Thoracic aorta (tissue), 2 donors: ENCODE measurements around the gene ZBTB38. TPM values are rescaled to one million over a fixed set of nuclear protein-coding genes. Genes with fewer than 3 reads are reported as not detected.

ENCODE experiments used
- total RNA-seq, 2 donors: library from RNA; depleted of rRNA; stranded (reverse); fragments of >200 nt; gene quantifications; one replicate each; pipeline versions ENCODE4 v1.1.0 to v1.2.3, GENCODE V29; 2016

The ZBTB38 gene
- total RNA-seq, 2 donors from 2014 or later: 169 to 215 TPM

Other genes with a start within 250 kb of the ZBTB38 start
- gene PXYLP1, start 136.7 kb upstream of the ZBTB38 start, total RNA-seq: 10 to 100 TPM; 15.2 to 23.2 TPM
- gene RASA2, start 118.5 kb downstream of the ZBTB38 start, total RNA-seq: 10 to 100 TPM; 15.4 to 23.1 TPM